A549 (cell line): Measurements from ENCODE around the gene FOXO3.

Experiments
- BHLHE40 ChIP-seq: IDR thresholded peaks from 2 replicates; pipeline ENCODE4 v1.6.1; 2012; ENCODE audit warnings: low read depth, low read length, inconsistent platforms
- ESRRA ChIP-seq: fragments of 150-350 bp; IDR thresholded peaks from 2 replicates; pipeline ENCODE4 v1.6.1; 2014; ENCODE audit warnings: mild to moderate bottlenecking, low read length, borderline replicate concordance
- JUN ChIP-seq, 2 experiments: fragments of >200 bp; sonication (Bioruptor Twin); formaldehyde crosslinking; IDR thresholded peaks; 2 replicates in 1 of 2; 3 replicates in 1 of 2; pipeline ENCODE4 v1.6.1; 2016 to 2017
- RFX5 ChIP-seq: fragments of 450-650 bp; IDR thresholded peaks from 2 replicates; pipeline ENCODE4 v1.7.1; 2014; ENCODE audit warnings: antibody characterized with exemption, mild to moderate bottlenecking, moderate library complexity
- ZFP36 ChIP-seq: fragments of 450-650 bp; IDR thresholded peaks from 2 replicates; pipeline ENCODE4 v1.6.1; 2014; ENCODE audit warnings: borderline replicate concordance; ENCODE audit not compliant: partially characterized antibody
- TF ChIP-seq, protein P1 (sequence below): fragments of 200-600 bp; sonication (generic); IDR thresholded peaks from 2 replicates; pipeline ENCODE4 v1.6.1; 2016; ENCODE audit warnings: antibody characterized with exemption, mild to moderate bottlenecking, moderate library complexity

DNA sequence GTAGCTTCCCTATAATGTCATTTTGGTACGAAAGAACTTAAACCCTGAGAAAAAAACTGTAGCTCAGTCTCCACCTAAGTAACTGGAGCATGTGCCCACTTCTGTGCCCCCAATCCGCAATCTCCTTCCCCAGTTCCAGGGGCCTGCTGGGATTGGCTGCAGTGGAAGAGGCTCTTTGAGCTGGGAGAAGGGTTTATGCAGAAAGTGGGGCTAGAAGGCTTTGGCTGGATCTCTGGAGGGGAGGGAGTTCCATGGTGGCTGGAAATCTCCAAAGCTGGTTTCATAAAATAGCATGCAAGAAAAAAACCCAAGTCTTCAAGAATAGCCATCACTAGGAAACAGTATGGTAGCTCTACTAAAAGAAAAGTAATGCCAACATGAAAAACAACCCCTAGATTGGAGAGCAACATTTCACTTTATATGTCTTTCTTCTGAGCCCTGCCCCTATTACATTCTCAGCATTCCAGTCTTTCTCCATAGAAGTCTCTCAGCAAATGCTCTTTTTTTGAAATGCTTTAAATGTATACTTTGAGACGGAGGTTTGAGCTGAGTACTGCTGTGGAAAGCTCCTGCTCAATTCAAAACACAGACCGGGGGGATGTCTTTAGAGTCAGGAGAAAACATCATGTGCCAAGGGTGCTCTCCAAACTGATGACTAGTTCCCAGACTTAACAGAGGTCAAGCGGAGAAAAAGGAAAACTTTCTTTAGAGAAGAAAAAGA lies 36.0 kb upstream of the FOXO3 start:
- TF ChIP-seq, protein P1, sequence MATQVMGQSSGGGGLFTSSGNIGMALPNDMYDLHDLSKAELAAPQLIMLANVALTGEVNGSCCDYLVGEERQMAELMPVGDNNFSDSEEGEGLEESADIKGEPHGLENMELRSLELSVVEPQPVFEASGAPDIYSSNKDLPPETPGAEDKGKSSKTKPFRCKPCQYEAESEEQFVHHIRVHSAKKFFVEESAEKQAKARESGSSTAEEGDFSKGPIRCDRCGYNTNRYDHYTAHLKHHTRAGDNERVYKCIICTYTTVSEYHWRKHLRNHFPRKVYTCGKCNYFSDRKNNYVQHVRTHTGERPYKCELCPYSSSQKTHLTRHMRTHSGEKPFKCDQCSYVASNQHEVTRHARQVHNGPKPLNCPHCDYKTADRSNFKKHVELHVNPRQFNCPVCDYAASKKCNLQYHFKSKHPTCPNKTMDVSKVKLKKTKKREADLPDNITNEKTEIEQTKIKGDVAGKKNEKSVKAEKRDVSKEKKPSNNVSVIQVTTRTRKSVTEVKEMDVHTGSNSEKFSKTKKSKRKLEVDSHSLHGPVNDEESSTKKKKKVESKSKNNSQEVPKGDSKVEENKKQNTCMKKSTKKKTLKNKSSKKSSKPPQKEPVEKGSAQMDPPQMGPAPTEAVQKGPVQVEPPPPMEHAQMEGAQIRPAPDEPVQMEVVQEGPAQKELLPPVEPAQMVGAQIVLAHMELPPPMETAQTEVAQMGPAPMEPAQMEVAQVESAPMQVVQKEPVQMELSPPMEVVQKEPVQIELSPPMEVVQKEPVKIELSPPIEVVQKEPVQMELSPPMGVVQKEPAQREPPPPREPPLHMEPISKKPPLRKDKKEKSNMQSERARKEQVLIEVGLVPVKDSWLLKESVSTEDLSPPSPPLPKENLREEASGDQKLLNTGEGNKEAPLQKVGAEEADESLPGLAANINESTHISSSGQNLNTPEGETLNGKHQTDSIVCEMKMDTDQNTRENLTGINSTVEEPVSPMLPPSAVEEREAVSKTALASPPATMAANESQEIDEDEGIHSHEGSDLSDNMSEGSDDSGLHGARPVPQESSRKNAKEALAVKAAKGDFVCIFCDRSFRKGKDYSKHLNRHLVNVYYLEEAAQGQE = no peak
- TF ChIP-seq ZFP36 = no peak
- TF ChIP-seq RFX5 = no peak
- no peak for TF ChIP-seq JUN (IDR thresholded peaks at IDR 0.05)
- no peak for TF ChIP-seq ESRRA
- no peak for TF ChIP-seq BHLHE40
